Measurements from ENCODE around the gene TRMT61B.

Gene TRMT61B

GRCh38 chr2:28855977-28856376 lies 14.1 kb downstream of the TRMT61B start:
- no peak for DNase-seq (ENCODE audit: low spot score)

DNA sequence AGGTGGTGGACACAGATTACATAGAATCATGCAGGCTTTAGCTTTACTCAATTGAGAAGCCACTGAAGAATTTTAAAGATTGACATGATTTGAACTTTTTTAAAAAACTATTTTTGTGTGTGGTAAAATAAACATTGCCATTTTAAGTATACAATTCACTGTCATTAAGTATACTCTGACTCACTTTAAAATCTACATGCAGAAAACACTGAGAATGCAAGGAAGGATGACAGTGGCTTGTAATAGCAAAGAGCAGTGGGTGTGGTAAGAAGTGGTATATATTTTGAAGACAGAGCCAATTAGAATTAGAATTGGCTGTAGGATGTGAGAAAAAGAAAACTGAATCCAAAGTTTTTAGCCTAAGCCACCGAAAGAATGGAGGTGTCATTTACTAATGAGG lies 14.9 kb downstream of the TRMT61B start:
- DNase-seq (ENCODE audit: low spot score) = no peak

GRCh38 chr2:28842042-28842441 lies 28.1 kb downstream of the TRMT61B start:
- DNase-seq (ENCODE audit: low spot score) = no peak

- DNase-seq (ENCODE audit: low spot score) = no peak
Observed at GRCh38 chr2:28838971-28839370, 31.1 kb downstream of the TRMT61B start.

DNA sequence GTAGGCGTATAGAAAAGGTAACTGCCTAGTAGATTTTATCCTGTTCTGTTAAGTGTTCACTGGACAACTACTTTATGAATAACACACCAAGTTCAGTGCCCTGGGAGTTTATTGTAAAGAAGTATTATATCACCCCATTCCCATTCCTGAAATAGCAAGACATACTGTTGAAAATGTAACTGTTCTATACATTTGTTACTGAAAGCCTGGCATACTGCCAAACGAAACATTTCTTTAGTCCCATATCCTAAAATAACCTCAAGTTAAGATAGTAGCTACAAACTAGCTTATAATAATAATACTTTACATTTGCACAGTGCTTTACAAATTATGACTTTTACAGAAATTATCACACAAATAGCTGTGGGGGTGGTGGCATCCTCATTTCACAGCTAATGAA lies 34.3 kb downstream of the TRMT61B start:
- no peak for DNase-seq (ENCODE audit: low spot score)

- no peak for DNase-seq (ENCODE audit: low spot score)
Observed at GRCh38 chr2:28833740-28834470, 36.2 kb downstream of the TRMT61B start.

DNA sequence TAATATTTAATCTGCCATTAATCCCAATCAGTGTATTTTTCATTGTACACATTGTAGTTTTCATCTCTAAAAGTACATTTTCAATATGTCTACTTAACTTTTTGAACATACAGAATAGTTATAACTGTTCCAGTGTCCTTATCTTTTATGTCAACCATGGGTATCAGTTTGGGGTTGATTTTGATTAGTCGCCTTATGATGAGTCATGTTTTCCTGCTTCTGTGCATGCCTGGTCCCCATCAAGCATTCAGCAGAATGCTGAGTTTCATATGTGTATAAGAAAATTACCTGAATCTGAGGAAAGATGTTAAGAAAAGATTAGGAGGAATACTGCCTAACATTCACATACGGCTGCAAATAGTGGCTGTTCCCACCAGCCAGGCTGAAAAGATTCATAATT lies 41.7 kb downstream of the TRMT61B start:
- no peak for DNase-seq (ENCODE audit: low spot score)

DNA sequence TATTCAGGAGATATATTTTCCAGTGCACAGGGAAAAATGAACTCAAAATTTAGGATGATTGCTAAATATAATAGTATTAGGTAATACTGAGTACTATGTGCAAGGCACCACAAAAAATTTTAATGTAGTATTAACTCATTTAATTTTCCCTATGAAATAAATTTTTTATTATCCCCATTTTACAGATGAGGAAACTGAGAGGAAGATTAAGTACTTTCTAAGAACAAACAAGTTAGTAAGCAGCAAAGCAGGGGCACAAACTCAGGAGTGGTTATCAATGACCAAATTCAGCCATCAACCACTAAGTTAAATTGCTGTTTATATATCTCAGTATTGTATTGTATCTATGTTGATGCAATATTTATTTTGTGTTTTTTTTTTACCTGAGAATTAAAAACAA lies 45.2 kb downstream of the TRMT61B start:
- no peak for DNase-seq (ENCODE audit: low spot score)

- DNase-seq (ENCODE audit: low spot score) = no peak
Observed at GRCh38 chr2:28824207-28824606, 45.9 kb downstream of the TRMT61B start.

DNA sequence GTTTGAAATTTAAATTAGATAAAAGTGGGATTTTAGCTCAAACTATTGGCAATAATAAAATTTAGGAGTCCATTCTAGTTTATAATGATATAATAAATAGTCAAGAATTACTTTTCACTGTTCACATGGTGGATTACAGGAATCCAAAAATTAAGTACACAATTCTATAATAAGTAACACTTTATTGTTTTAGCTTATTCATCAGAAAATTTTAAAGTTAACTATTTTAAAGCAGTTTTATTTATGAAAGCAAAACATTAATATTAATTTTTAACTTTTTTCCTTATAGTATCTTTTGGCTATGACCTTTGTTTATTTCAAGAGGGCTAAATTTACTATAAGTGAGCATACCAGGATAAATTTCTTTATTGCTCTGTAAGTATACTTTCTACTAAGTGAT lies 48.1 kb downstream of the TRMT61B start:
- DNase-seq (ENCODE audit: low spot score) = no peak

GRCh38 chr2:28821295-28821958 lies 48.7 kb downstream of the TRMT61B start:
- peak; percentile 78 for DNase-seq (ENCODE audit: low spot score)

GRCh38 chr2:28818053-28818452 lies 52.1 kb downstream of the TRMT61B start:
- DNase-seq (ENCODE audit: low spot score) = no peak

- peak; percentile 59 for DNase-seq (ENCODE audit: low spot score)
Observed at GRCh38 chr2:28810384-28811285, 59.5 kb downstream of the TRMT61B start, which contains the start of gene SPDYA. Gene SPDYA (plus strand): TSS chr2:28810834. CDS start chr2:28816015, 5,181 bp downstream.

DNA sequence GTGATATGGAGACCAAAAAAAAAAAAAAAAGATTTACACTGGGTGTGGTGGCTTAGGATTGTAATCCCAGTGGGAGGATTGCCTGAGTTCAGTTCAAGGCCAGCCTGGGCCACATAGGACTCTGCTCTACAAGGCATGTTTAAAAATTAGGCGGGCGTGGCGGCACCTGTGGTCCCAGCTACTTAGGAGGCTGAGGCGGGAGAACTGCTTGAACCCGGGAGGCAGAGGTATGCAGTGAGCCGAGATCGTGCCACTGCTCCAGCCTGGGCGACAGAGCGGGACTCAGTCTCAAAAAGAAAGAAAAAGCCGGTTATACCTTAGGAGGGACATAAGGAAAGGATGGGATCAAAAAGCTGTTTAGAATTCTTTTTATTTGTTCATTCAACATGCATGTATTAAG lies 60.2 kb downstream of the TRMT61B start:
- no peak for DNase-seq (ENCODE audit: low spot score)

GRCh38 chr2:28802975-28803429 lies 67.1 kb downstream of the TRMT61B start:
- DNase-seq (ENCODE audit: low spot score) = peak; percentile 78

DNA sequence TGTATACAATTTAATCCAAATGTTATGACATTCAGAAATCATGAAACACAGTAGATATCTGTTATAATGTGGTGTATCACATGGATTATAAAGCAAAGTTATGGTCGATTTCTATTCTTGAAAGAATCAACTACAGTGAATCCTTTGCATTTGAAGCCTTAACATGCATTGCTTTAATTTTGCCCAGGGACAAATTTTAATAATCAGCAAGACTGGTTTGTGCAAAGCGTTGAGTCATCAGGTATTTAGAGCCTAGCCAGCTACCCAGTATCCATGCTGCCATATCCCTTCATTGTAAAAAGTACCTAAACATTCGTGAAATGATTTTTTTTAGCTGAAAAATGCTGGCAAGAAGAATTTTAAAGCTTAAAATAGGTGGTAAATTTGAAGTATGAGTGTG lies 68.4 kb downstream of the TRMT61B start:
- DNase-seq (ENCODE audit: low spot score) = peak; percentile 52
